Inflammatory macrophage treated with lipopolysaccharide for 4 hours (primary cell): ENCODE data around the gene LSMEM2.

ENCODE experiments used
- DNase-seq: peaks from one replicate; pipeline ENCODE4 v3.0.0-alpha.2; 2020

LSMEM2 gene

GRCh38 chr3:50278880-50279224 is at the start of gene LSMEM2:
LSMEM2 (plus strand) TSS chr3:50279087; CDS start chr3:50279114, 27 bp downstream.
- no peak for DNase-seq

GRCh38 chr3:50229490-50229889 is 49.4 kb upstream of the LSMEM2 start:
- DNase-seq: no peak

- peak; percentile 62 for DNase-seq
Observed at GRCh38 chr3:50230104-50230793, 48.6 kb upstream of the LSMEM2 start.

GRCh38 chr3:50230794-50231125 is 48.1 kb upstream of the LSMEM2 start:
- DNase-seq: no peak

- no peak for DNase-seq
Observed at GRCh38 chr3:50231581-50231980, 47.3 kb upstream of the LSMEM2 start.

- DNase-seq: no peak
Observed at GRCh38 chr3:50232303-50232702, 46.6 kb upstream of the LSMEM2 start.

GRCh38 chr3:50233176-50233575 is 45.7 kb upstream of the LSMEM2 start:
- DNase-seq: no peak

GRCh38 chr3:50235716-50236483 is 43.0 kb upstream of the LSMEM2 start, which contains the start of gene GNAI2:
GNAI2 (plus strand) TSS chr3:50236204; CDS start chr3:50236336, 132 bp downstream.
- DNase-seq: peak; percentile 99

GRCh38 chr3:50236484-50237132 is 42.3 kb upstream of the LSMEM2 start:
- no peak for DNase-seq

- DNase-seq: peak; percentile 44
Observed at GRCh38 chr3:50237133-50237651, 41.7 kb upstream of the LSMEM2 start.

- DNase-seq: peak; percentile 96
Observed at GRCh38 chr3:50237754-50238548, 40.9 kb upstream of the LSMEM2 start.

GRCh38 chr3:50238549-50239026 is 40.3 kb upstream of the LSMEM2 start:
- peak; percentile 71 for DNase-seq

- no peak for DNase-seq
Observed at GRCh38 chr3:50239649-50240048, 39.2 kb upstream of the LSMEM2 start.

GRCh38 chr3:50241163-50241562 is 37.7 kb upstream of the LSMEM2 start:
- DNase-seq: no peak

GRCh38 chr3:50241713-50242380 is 37.0 kb upstream of the LSMEM2 start:
- no peak for DNase-seq

GRCh38 chr3:50242381-50242770 is 36.5 kb upstream of the LSMEM2 start:
- DNase-seq: no peak

GRCh38 chr3:50242851-50243542 is 35.9 kb upstream of the LSMEM2 start:
- DNase-seq: peak; percentile 96

GRCh38 chr3:50243543-50243895 is 35.4 kb upstream of the LSMEM2 start:
- DNase-seq: no peak

GRCh38 chr3:50244813-50245212 is 34.1 kb upstream of the LSMEM2 start:
- DNase-seq: peak; percentile 57

GRCh38 chr3:50245251-50245745 is 33.6 kb upstream of the LSMEM2 start:
- no peak for DNase-seq

GRCh38 chr3:50245831-50246516 is 32.9 kb upstream of the LSMEM2 start:
- DNase-seq: peak; percentile 85
